GM19372 (cell line): Measurements from ENCODE around the gene LDLRAD4.

Source experiments
- ATAC-seq: cut with Tn5 transposase; IDR thresholded peaks from one replicate; pipeline ENCODE4 v1.9.1; 2021; ENCODE audit warnings: mild to moderate bottlenecking, low read depth, moderate library complexity; ENCODE audit not compliant: unreplicated experiment

LDLRAD4 gene

DNA sequence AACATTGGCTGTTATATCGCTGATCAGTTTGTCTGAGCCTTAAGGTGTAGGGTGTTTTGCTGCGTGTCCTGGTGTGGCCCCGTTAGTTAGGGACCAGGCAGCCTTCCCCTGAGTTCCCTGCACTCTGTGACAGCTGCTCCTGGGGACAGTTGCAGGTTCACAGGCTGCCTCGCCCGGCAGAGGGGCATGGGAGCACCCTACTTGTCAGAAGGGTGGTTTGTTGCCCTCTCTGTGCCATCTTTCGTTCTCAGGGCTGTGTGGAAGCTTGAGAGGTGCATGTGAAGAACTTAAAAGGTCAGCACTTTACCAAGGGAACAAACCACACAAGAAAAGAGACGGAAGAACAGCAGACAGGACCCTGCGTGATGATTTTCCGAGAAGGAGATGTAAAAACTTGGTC lies 159.6 kb downstream of the LDLRAD4 start:
- ATAC-seq, result no peak

DNA sequence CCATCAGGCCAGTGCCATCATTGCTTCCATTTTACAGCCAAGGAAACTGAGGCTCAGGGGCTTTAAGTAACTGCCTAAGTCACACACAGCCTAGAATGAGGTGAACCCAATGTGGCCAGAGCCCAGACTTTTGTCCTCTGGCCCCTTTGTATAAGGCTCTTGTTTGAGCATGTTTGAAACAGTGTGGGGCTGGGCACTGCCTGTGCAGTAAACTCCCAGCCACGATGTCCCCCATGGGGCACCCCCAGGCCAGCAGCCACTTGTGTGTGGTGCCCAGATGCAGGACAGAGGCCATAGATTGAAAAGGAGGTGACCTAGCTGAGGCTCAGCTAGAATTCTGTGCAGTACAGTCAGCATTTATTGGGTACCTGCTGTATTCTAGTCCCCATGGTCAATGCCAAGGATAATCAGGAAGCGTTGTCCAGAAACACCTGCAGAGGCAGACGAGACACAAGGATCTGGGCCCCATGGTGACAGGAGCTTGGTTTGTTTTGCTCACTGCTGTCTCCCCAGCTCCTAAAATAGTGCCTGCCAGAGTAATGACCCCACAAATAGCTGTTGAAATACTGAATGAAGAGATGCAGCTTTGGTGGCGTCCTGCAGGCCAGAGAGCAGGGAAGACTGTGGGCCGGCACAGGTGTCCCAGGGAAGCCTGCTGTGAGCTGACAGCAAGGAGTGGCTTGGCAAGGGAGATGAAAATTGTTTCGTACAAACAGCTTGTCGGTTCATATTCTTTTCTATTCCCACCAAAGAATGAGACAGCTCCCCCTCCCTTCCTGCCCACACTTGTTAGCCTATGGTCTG lies 160.7 kb downstream of the LDLRAD4 start:
- ATAC-seq, result no peak

DNA sequence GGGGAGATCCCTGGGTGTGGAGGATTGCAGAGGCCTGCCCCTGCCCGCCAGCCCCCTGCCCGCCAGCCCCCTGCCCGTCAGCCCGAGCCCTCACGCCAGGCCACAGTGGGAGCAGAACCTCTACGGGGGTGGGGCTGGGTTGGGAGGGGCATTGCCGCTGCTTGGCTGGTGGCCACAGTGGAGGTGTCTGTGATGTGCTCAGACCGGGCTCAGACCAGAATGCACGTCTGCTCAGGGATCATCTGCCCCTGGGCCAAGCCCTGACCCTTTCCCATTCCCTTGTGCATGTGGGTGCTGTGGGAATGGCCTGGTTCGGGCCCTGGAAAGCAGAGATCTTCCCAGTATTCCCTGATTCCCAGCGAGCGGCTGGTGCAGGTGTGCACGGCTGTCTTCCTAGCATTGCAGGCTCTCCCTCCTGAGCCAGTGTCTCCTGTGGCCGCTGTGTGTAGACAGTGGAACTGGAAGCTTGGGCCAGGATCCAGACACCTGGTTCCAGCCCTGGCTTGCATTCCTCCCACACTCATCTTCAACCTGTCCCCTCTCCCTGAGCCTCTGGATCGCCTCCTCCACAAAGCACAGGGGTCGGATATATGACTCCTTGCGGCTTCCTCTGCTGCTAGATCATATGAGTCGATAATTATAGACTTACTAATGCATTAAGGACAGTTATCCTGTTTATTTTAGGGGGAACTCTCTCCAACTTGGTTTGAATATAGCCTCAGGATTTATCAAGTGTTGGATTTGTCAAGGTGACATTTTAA lies 161.6 kb downstream of the LDLRAD4 start:
- ATAC-seq, result no peak

DNA sequence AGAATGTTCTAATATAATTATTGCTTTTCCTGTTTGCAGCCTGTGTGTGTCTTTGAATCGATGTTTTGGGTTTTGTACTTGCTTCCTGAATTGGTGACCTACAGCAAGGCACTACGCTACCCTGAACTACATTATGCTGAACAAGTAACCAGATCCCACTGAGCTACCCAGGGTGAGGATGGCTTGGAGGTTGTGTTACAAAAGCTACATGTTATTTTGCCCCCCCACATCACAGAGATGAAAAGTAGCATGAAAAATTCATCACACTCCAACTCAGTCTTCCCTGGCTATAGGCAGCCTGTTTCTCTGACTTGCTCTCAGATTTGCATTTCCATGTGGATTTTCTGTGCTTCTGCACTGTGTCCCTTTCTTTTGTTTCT lies 162.1 kb downstream of the LDLRAD4 start:
- ATAC-seq, result no peak

DNA sequence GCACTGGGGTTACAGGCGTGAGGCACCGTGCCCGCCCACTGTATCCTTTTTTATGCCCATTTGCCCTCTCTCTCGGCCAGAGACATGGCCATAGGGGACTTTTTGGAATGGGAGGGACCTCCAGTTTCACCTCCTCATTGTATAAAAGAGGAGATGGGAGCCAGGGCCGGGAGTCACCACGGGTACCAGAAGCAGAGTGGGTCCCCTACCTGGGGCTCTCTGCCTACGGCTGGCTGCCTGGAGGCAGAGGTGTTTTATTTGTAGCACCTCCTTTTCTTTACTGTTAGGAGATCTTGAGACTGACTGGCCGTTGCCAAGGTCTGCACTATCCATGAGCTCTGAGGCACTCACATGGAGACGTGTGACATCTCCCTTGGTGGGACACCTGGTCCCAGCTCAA lies 162.8 kb downstream of the LDLRAD4 start:
- no peak for ATAC-seq

DNA sequence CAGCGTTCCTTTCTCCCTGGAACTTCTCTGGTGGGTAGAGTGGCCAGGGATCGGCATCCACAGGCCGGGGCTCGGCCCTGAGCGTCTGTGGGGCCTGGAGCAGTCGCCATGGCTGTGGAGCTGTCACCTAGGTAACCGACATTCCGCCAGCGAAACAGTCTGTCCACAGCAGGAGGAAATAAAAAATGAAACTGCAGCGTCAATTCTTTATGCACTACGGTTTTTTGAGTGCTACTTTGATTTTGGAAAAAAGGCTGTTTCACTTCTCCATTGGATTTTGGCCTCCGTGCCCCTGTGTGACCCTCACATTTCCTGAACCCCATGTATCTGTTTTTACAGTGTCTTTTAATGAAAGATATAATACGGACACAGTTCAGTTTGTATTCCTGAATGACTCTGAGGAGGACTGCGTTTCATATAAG lies 163.4 kb downstream of the LDLRAD4 start:
- peak; percentile 70 for ATAC-seq

DNA sequence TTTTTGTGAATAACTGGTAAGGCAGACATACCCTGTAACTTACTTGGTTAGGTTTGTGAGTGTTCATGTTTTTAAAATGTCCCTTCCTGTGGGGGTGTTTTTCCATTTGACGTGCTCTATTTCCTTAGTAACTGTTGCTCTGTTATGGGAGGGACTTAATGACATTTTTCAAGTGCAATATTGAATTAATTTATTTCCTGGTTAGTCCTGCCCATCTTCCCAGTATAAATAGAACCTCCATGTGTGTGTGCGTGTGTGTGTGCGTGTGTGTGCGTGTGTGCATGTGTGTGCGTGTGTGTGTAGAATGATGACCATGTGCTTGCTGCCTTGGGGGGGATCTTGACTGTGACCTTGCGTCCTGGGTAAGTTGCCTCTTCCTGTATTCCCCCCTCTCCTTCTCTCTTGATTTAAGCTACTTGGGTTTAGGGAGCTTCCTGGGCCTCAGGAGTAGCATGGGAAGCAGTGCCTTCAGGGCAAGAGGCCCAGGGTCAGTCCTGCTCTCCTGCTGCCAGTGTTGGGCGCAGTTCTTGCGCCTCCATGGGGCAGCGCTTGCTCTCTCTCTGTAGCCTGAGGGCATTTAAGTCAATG lies 163.9 kb downstream of the LDLRAD4 start:
- ATAC-seq, result peak; percentile 44

DNA sequence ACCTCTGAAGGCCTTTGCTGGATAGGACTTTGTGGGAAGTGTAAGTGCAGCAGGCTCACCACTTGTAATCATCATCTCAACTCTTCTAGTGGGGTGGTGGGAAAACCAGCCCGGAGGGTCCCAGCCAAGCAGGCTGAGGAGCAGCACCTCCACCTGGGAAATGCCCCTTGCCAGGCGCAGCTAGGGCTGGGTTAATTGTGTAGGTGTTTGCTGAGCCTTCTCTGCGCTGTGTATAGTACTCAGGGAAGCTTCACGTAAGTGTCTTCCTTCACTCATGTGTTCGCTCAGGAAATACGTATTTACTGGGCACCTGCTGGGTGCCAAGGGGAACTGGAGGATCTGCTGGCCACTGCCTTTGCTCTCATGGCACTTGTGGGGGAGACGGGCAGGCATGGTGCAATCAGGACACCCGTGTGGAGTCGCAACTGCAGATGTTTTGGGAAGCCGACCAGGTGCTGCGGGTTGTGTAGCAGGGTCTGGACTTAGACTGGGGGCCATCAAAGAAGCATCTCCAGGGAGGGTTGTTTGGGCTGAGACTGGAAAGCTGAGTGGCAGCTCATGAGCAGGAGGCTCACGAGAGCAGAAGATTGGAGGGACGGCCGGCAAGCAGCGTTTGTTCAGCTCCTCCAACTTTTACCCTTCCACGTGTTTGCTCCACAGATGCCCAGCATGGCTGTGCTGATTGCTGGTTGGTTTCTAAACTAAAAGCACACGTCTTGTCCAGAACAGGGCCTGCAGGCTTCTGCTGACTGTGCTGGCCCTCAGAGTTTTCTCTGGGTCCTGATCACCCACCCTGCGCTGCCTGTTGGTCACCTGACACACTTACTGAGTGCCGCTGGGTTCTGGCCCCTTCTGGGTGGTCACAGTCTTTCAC lies 164.6 kb downstream of the LDLRAD4 start:
- no peak for ATAC-seq

DNA sequence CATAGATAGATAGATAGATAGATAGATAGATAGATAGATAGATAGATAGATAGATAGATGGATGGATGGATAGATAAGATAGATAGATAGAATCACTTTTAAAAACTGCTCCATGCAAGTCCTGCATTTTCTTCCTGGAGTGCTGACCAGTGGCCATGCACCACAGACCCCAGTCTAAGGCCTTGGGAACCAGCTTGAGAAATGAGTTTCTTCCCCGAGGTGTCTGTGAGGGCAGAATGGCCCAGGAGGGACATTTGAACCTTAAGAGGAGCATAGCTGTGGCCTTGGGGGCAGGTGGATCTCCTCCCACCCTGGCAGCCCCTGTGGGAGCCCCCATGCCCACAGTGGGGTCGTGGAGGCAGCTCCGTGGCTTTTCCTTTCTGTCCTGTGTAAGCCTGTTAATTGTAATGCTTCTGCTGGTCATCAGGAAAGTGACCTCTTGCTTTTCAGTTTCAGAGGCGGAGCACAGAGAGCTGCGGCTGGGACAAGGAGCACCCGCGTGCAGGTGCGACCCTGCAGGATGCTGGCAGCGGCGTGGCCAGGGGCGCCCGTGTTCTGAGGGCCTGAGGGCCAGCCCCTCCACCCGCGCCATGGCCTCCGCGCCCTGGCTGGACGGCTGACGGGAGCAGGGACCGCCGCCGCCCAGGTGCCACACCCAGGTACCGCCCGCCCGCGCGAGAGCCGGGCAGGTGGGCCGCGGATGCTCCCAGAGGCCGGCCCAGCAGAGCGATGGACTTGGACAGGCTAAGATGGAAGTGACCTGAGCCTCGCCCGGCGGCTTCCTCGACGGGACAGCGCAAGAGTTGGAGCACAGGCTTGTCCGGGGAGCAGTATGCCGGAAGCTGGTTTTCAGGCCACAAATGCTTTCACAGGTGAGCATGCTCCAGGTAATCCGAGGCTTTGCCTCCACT lies 168.6 kb downstream of the LDLRAD4 start:
- no peak for ATAC-seq

DNA sequence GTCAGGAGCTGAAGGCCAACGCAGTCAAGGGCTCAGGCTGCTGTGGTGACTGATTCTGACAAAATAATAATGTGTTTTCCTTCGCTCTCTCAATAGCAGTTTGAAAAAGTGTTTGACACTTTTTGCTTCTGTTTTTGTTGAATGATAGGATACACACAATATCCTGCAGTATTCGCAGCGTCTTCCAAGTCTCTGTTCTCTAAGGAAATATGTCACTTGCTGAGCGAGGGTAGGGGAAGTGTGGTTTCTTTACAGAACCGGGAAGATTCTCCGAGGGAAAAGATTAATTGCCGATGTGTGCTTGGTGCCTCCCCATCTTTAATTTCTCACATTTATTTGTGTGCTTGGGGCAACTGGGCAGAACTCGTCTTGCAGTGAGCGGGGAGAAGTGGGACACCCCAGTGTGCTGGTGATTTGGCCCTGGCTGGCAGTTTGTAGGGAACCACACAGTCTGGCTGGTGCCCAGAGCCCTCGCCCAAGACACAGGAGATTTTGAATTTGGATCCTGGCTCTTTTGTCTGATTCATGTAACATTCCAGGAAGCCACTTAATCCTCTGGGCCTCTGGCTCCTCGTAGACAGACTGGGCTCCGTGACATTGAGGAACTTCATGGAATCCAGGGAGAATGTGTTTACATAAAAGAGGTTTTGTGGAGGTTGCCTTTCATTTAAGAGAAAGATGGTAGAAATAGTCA lies 169.4 kb downstream of the LDLRAD4 start:
- ATAC-seq, result no peak

DNA sequence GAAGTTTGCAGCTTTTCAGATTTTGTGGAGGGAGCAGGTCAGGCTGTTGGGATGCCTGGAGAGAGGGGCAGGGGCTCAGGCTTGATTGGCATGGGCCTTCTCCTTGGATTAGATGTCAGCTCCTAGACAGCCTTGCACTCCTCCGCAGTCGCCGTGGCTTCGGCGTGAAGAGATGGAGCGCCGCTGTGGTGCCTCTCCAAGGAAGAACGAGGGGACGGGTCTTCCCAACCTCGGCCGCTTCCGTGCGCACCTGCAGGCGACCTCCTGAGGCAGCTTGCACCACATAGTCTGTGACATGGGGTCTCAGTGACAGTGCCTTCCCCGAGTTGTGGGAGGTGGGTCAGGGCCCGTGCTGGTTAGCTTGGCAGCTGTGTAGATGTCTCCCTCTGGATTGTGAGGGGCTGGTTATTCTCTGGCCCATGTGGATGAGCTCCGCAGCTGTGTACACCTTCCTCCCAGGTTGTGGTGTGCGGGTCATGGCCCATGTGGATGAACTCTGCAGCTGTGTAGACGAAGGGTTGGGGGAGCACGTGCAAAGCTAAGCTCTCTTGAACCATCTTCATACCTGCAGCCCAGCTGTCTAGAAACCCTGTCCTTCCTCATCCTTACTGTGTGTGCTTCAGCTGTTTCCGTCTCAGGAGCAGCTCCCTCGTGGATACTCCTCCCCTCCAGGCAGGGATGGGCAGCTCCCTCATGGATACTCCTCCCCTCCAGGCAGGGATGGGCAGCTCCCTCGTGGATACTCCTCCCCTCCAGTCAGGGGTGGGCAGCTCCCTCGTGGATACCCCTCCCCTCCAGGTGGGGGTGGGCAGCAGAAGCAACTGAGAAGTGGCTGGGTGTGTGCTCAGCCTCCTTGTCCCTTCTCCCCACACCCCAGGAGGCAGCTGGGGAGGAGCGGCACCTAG lies 170.3 kb downstream of the LDLRAD4 start:
- ATAC-seq, result no peak

DNA sequence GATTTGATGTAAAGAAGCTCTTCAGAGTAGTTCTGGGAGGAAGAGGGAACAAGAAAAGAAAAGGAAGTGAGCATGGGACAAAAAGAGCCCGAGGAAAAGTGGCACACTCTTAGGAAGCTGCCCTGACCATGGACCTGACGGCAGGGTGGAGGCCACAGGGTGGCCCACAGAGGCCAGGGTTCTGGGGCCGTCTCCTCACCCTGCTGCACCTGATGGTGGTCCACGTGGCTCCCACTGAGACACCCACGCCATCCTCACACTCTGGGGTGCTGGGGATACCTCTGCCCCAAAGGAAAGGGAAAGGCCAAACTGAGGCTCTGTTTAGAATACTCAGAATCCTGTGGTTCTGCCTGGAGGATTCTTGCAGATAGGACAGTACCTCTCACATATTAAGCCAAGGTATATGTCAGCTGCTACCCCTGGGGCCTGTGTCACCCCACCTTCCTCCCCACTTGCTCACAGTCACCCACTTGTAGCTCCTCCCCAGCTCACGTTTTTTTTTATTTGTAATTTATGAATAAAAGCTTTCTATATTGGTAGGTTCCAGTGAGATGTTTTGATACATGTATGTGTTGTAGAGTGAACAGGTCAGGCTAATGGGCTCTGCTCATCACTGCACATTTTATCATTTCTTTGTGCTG lies 171.1 kb downstream of the LDLRAD4 start:
- ATAC-seq, result no peak

DNA sequence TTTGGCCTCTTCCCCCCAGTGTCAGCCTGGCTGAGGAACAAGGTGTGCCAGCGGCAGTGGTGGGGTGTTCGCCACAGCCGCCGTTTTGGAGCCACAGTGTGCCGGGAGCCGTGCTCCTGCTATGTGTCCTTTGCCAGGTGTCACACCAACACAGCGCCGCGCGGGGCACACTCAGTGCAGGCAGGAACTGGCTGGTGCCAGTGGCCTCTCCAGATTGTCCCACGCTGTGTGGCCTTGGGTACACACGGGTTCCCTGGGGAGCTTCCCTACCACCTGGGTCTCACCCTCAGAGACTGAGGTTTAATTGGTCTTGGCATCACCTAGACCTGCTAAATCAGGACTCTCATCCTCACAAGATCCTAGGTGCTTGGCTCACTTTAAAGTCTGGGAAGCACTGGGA lies 171.6 kb downstream of the LDLRAD4 start:
- ATAC-seq, result no peak

DNA sequence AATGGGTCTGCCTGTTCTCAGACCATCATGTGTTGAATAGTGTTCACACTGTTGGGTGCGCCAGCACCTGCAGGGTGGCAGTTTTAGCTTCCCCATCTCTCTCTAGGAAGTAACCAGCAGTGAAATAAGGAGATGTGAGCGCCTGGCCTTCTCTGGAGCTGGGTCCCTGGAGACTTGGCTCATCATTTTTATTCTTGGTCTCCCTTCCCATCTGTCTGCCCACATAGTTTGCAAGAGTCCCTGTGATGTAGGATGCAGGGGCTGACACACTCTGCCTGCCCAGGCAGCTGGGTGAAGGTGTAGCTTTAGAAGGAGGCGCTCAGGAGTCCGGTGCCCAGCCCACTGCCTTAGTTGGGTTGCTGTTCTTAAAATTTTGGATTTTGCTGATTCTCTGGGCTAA lies 172.2 kb downstream of the LDLRAD4 start:
- ATAC-seq, result no peak

DNA sequence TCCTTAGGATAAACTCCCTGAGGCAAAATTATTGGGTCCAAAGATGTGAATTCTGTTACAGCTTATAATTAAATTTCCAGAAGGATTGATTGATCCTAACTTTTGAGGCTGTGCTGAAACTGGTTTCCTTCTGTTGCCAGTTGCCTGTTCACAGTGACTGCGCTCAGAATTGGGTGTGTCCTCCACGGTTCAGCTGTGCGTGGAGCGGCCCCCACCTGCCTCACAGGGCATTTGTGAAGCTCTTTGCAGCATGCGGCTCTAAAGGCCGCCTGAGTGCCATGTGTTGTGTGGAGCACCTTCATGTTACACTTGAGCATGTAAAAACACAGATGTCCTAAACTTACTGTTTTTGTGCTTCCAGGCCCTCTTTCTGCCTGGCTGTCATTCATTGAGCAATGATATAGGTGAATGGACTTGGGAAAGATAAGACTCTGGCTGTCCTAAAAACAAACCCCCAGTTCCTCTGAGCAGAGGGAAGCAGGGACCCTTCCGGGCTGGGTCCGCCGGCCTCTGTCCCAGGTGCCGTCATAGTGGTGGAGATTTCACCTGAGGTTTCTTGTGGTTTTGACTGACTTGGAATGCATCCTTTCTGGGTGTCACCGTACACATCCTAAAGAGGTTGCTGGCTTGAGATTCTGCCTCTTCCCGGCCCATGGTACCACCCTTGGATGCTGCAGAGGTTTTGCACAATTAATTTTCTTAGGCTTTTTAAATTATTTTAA lies 173.6 kb downstream of the LDLRAD4 start:
- ATAC-seq, result no peak

DNA sequence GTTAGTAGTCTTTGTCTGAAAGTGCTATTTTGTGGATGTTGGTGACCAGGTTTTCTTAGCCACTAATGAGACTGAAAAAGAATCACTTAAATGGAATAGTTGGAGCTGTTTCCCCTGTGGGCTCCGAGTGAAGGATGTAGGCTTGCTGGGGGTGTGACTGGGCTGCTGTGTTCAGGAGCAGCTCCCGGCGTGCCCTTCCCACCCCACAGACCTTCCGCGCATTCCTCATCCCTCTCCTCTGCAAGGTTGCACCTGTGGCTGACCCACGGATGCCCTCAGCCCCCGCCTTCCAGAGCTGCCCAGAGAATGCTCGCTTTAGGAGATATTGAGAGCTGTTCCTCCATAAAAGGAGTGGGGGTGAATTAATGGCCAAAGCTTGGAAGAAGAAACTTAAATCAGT lies 174.3 kb downstream of the LDLRAD4 start:
- ATAC-seq, result no peak

DNA sequence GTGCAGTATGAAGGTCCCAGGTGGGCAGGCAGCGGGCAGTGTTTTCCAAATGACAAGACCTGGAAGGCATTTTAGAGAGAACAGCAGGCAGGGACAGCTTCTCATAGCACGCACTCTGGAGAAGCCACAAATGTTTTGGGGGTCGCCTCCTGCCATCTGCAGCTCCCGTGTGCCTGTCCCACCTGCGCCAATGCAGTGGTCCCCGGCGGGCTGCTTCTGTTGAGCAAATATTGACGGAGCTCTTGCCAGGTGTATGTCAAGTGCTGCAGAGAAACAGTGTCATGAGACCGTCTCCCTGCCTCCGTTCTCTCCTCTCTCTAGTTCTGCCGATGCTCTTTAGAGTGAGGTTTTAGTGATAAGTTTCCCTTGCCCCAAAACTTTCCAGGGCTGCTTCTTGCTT lies 174.8 kb downstream of the LDLRAD4 start:
- no peak for ATAC-seq
